ENCODE data around the gene CDH23.

- TF ChIP-seq CTCF (IDR thresholded peaks at IDR 0.05): no peak
- no peak for TF ChIP-seq POLR2A (IDR thresholded peaks at IDR 0.05)
Observed at GRCh38 chr10:71575451-71575850, 178.7 kb downstream of the CDH23 start.

All from adrenal gland (tissue), 5 donors.